PC-9 (cell line): ENCODE data around the gene SMOC2.

Experiments used
- EZH2 ChIP-seq: fragments of 200-600 bp; sonication (generic); IDR thresholded peaks from 2 replicates; pipeline ENCODE4 v1.8.0; 2017; ENCODE audit warnings: antibody characterized with exemption, low read depth
- TF ChIP-seq, protein P1 (sequence below): fragments of 200-600 bp; sonication (generic); conservative IDR thresholded peaks from 2 replicates; pipeline ENCODE4 v1.6.1; 2017; ENCODE audit warnings: mixed run types, antibody characterized with exemption, mild to moderate bottlenecking, moderate library complexity

GRCh38 chr6:168506460-168506859, 65.5 kb downstream of the SMOC2 start:
- TF ChIP-seq, protein P1, sequence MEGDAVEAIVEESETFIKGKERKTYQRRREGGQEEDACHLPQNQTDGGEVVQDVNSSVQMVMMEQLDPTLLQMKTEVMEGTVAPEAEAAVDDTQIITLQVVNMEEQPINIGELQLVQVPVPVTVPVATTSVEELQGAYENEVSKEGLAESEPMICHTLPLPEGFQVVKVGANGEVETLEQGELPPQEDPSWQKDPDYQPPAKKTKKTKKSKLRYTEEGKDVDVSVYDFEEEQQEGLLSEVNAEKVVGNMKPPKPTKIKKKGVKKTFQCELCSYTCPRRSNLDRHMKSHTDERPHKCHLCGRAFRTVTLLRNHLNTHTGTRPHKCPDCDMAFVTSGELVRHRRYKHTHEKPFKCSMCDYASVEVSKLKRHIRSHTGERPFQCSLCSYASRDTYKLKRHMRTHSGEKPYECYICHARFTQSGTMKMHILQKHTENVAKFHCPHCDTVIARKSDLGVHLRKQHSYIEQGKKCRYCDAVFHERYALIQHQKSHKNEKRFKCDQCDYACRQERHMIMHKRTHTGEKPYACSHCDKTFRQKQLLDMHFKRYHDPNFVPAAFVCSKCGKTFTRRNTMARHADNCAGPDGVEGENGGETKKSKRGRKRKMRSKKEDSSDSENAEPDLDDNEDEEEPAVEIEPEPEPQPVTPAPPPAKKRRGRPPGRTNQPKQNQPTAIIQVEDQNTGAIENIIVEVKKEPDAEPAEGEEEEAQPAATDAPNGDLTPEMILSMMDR = no peak
- TF ChIP-seq EZH2 = no peak
